Eye (tissue), 1 donor: Measurements from ENCODE around the gene KRT74.

Experiments used
- DNase-seq: peaks from one replicate; pipeline ENCODE4 v3.0.0-alpha.2; 2015

Gene KRT74

DNA sequence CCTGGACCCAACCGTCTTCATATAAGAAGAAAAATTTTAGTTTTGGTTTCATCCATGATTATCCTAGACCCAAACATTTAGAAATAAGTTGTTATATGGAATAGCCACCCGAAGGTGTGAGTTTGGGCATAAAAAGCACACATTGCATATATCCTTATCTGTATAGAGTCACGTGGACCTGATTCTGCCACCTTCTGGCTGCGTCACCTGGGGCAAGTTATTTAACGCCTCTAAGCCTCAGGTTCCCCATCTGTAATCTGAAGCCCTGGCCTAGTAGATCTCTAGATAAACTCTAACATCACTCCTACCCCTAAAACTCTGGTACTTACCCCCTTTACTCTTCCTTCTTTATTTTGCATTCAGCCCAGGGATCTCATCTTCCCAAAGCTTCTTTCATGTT lies 39.2 kb downstream of the KRT74 start:
- DNase-seq, result no peak

DNA sequence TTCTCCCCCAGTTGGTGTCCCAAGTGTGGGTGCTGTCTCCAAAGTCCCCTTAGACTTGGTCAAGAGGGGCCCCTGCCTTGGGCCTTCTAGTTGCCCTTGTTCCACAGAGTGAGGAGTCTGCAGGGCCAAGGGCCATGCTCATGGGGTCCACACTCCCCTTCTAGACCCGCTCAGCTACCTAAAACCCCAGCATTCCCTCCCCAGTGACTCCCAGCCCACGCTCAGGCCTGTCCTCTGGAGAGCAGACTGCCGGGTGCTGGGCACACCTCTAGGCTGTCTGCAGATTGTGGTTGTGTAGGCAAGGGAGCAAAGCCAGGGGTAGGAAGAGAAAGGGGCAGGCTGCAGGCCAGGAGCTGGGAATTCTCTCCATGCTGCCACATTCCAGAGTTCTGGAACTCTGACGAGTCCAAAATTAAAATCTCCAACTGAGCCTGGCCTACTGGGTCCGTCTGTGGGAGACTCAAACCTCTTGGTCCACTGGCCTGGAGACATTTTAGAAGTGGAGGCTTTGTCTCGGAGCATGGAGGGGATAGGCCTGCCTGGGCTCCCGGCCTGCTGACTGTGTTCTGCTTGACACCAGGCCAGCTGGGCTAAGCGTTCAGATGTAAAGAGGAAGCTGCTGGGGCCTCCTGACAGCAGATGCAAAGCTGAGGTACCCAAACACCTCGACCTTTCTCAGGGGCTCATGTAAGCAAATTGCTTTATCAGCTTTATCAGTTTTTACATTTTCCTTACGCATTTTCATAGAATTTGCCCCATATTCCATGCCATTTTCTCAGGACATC lies 39.8 kb downstream of the KRT74 start:
- DNase-seq, result no peak

- DNase-seq, result no peak
Observed at GRCh38 chr12:52532636-52533035, 41.0 kb downstream of the KRT74 start.

DNA sequence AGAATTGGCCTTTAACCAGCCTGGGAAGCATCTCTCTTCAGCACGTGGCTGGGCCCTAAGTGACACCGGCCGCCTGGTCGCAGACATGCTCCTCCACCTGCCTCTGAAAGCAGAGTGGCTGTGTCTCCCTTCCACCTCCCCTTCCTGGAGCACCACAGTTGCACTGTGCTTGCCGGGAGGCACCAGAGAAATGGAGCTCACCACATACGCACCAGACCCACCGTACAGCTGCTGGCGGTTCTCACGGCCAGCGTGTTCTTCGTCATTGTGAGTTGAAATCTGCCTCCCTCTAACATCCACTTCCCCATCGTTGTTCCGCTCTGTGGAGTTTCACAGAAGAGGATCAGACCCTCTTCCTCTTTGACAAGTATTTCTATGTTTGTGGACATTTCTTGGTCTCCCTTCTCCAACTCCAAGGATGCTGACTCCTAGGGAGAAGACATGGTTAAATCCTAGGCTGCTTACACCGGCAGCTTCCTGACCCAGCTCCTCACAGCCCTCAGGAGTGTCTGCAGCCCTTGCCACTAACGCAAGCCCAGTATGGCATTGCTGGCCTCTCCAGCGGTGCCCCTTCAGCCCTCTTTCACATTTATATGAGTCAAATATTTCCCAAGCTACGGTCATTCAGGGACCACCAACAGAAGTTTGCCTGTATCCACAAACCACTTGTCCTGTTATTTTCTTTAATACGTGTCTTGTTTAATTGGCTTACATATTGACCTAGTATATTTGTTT lies 41.9 kb downstream of the KRT74 start:
- DNase-seq, result no peak

DNA sequence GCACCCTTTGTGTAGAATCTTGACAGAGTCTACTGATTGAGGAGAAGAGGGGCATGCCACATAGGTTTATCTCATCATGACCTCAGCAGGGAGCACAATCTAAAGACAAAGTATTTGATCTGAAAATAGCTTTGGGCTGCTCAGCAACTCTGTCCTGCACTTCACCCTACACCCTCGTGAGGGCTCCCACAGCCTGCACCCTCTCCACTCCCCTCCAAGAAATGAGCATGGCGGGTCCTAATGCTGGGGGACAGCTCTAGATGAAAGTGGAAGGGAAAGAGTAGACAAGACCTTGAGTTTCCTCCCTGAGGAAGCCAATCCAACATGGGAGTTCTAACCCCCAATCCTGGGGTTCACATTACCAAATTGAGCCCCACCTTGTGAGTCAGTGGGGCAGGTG lies 42.7 kb downstream of the KRT74 start:
- no peak for DNase-seq

DNA sequence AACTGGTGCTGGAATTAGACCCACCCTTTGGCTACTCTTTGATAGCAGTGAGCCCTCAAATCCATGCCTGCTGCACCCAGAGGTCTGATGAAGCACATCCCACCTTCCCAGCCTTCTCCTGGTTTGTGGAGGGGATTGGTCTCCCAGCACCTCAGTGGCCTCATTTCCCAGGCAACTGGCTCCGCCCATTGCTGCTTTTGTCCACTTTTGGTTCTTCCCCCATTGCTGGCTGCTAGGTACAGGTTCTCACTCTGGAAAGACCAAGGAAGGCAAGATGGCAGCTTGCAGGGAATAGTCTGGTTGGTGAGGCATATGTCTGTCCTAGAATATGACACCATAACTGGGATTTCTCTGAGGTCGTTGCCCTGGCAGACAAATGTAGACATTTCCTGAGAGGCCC lies 43.3 kb downstream of the KRT74 start:
- DNase-seq, result no peak

GRCh38 chr12:52529846-52530245 lies 43.8 kb downstream of the KRT74 start:
- DNase-seq, result no peak

DNA sequence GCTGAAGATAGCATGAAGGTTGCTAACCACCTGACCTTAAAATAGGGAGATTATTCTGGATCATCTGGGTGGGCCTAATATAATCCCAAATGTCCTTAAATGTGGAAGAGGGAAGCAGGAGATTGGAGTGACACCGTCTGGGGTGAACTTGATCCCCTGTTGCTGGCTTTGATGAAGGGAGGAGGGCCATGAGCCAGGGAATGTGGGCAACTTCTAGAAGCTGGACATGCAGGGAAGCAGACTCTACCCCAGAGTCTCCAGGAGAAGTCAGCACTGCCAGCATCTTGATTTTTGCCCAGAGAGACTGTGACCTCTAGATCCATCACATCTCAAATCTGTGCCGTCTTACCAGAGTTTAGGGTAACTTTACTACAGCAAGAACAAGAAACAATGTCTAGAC lies 44.2 kb downstream of the KRT74 start:
- no peak for DNase-seq

- DNase-seq, result no peak
Observed at GRCh38 chr12:52528641-52529143, 45.0 kb downstream of the KRT74 start.

DNA sequence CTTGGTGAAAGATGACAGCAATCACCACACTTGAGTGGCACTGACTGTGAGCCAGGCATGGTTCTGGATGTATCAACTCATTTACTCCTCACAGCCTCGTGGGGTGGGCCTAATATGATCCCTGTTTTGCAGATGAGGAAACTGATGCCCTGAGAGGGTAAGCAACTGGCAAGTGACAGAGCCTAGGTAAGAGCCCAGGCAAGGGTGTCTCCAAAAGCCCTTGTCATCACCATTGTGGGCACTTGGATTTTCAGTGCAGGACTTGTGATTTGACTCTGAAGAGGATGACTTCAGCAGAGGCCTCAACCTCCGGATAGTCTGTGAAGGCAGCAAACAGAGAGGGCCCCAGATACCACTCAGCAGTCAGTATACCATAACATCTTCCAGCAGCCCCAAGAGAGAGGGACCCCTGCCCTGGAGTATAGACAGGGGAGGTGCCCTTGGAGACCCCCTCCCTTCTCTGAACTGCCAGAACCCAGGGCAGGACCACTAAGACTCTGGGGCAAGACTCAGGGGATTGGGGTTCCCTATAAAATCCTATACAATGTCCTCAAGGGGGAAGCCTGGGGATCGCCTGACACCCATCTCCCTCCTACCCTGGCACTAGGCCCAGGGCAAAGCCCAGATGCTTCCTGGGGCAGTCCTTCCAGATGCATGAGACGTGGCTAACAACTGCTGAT lies 46.4 kb downstream of the KRT74 start:
- DNase-seq, result no peak

DNA sequence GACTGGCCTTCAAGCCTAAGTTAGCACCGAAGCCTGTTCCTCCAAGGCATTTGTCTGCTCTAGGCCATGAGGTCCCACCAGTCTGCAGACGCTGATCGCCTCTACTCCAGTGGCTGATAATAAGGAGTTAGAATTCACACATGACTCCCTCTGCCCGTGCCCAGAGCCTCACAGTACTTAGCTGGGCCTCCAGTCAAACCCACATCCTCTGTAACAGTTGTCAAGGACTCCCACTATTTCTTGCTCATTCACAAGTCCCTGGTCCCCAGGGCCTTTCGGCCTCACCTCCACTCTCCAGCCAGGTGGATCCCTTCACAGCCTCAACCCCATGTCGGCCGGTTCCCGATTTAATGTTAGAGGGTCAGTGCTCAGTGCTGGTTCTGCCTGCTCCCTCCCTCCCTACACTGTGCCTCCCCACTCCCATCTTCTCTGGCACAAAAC lies 47.1 kb downstream of the KRT74 start:
- DNase-seq, result no peak

GRCh38 chr12:52525661-52526499 lies 47.8 kb downstream of the KRT74 start:
- DNase-seq, result no peak

DNA sequence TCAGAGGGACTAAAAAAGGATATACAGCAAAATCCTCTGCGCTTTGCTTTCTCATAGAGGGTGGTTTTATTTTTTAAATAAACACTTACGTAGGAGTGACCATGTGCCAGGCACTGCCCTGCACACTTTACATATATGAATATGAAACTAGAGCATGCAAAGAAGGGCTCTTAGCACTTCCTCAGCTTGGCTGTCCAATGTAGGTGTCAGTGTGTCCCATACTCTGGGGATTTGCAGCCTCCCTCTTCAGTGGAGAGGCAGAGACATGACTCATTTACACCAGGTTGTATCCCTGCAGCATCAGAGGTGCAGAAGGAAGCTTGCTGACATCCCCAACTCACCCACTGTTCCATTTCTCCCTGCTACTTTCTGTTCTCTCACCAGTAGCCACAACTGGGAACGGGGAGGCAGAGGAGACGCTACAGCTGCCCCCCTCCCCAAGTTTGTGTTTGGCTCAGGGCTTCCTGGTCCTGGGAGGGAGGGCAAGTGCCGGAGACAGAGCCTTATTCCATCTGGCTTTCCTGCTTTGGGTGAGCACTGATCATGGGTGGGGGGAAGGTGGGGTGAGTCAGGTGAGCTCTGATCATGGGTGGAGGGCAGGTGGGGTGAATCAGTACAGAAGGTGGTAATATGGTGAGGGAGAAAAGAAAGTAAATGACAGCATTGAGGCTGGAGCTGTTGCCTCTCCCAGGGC lies 48.6 kb downstream of the KRT74 start:
- DNase-seq, result no peak

DNA sequence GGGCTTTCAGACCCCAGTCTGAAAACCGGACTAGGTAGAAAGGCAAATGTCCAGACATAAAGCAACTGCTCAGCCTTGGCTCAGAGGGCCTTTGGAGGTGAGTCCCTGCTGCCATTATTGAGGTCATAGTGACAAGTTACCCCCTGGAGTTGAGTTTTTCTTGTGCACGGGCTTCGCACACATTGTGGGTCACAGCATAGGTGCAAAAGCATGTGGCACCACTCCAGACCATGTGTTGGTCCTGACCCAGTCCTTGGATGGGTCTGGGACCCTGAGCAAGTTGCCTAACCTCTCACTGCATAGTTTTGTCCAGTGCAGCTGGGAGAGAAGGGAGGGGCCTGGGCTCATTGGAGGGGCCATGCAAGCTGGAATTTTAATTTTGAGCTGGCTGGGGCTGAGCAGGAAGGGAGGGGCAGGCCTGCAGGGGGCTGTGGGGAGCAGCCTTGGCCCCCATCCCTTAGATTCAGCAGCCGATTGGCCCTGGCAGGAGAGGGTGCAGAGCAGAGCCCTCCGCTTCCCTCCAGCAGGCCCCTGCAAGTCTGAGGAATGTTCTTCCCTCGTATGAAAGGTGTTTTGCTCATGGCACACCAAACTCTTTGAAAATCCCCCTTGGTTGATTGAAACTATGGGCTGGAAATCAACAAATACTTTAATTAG lies 49.3 kb downstream of the KRT74 start:
- peak; percentile 31 for DNase-seq

DNA sequence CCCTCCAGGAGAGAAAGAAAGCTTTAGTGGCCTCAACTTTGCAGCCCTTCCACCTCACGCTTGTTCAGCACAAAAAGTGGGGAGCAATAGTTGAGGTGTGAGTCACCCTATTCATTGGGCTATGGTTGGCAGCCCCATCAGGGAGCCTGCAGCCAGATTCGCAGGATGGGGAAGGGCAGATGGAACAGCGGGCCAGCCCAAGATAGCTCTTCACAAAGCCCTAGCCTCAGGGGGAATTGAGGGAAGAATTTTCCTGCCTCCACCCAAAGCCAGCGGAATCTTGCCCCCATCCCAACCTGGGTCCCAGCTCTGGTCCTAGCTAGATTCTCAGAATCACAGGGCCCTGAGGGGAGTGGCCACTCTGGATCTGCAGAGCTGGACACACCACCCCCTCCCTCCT lies 49.8 kb downstream of the KRT74 start:
- no peak for DNase-seq

GRCh38 chr12:52522346-52523011 lies 51.2 kb downstream of the KRT74 start:
- no peak for DNase-seq

DNA sequence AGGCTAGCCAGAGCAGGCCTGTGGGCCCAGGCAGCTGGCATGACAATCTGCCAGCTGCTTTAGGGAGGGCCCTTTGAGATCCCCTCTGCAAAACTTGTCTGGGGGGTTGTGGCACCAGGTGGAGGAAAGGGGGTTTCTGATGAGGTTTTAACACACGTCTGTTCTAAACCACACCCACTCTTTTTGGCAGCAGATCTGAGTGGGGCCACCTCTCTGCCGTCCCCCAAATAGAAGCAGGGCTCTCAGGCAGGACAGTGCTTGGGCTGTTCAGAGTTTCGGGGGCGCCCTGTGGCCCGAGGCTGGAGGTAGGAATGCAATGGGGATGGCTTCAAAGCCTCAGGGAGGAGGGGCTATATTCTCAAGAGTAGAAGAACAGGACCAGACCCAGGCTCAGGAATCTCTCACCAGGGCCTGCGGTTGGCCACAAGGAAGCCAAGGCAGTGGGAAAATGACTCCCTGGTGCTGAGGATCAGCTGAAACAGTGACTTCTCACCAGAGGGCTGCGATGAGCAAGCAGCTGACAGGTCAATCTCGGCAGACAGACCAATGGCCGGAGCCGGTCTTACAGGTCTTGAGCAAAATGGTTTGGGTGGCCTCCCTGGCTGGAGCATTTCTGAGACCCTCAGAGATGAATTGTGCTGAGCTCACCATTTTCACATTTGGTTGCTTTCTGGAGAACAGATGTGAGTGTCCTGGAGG lies 51.9 kb downstream of the KRT74 start:
- no peak for DNase-seq

GRCh38 chr12:52521175-52521567 lies 52.5 kb downstream of the KRT74 start:
- no peak for DNase-seq

DNA sequence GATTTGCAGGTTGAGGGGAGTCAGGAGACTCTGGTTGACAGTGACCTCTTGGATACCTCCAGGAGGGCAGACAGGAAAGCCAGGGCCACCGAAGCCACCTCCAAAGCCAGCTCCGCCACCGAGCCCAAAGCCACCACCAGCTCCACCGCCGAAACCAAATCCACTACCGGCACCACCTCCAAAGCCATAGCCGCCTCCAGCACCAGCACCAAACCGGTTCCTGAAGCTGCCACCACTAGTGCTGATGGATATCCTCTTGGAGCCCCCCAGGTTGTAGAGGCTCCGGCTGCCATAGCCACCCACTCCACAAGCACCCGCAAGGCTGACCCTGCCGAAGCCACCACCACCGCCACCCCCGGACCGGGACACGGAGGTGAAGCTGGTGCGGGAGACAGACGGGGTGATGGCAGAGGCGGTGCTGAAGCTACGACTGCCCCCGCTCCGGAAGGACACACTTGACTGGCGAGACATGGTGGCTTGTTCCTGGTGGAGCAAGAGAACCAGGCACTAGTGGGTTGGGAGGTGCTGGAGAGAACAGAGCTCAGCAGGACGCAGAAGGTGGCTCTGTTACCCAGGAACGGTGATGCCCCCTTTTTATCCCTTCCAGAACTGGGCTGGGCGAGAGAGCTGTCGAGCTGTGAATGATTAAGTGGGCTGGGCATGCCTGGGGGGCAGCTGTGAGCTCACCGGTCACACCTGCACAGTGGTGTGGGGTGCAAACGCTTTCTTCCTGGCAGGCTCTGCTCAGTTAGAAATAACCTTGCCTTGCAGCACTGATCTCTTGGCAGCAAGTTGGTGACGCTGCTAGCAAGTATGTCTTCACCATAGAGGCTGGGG lies 53.6 kb downstream of the KRT74 start, which contains the start of gene KRT5:
TSS of gene KRT5 (minus strand) at position 569 of the 837 bp plus-strand sequence. CDS start at position 471, 98 bp downstream.
- peak; percentile 32 for DNase-seq
